Activated CD4-positive, alpha-beta memory T cell treated with anti-CD3 and anti-CD28 coated beads, Interleukin-2, amount 10 ng/mL, durations not matched to agents 7 days and 5 days (primary cell): ENCODE data around the gene C16orf92. TPM values are rescaled to one million over a fixed set of nuclear protein-coding genes. Genes with fewer than 3 reads are reported as not detected.
"Not testable (repeated sequence)": the region's sequence is repeated elsewhere in the genome, so short reads cannot be mapped to it uniquely, and the experiment has no call there.

Experiments
- CTCF ChIA-PET: fragments of 350-600 bp; sonication (Branson Sonifier 250); formaldehyde crosslinking; loops from one replicate; lab custom pipeline; 2021; ENCODE audit warnings: antibody characterized with exemption, inconsistent platforms; lab: Charles Lee
- POLR2A ChIA-PET: fragments of 350-600 bp; sonication (Branson Sonifier 250); formaldehyde crosslinking; loops from one replicate; lab custom pipeline; 2021; ENCODE audit warnings: antibody characterized with exemption; lab: Charles Lee
- DNase-seq: peaks from one replicate; pipeline ENCODE4 v3.0.0-alpha.2; 2020
- H3K27ac Mint-ChIP-seq: one replicate; pipeline ENCODE4 v1.8.0; 2021; ENCODE audit warnings: mild to moderate bottlenecking, mixed read lengths
- H3K27me3 Mint-ChIP-seq: one replicate; pipeline ENCODE4 v1.8.0; 2021; ENCODE audit warnings: mixed read lengths
- H3K36me3 Mint-ChIP-seq: one replicate; pipeline ENCODE4 v1.8.0; 2021; ENCODE audit warnings: low read depth, mixed read lengths
- H3K4me1 Mint-ChIP-seq: one replicate; pipeline ENCODE4 v1.8.0; 2021; ENCODE audit warnings: mixed read lengths
- H3K4me3 Mint-ChIP-seq: one replicate; pipeline ENCODE4 v1.8.0; 2021; ENCODE audit warnings: mild to moderate bottlenecking, mixed read lengths
- H3K9me3 Mint-ChIP-seq: one replicate; pipeline ENCODE4 v1.8.0; 2021; ENCODE audit warnings: mixed read lengths
- total RNA-seq, 2 experiments: library from RNA; stranded (reverse); gene quantifications; one replicate each; pipeline ENCODE4 v1.2.3, GENCODE V29; 2021

Gene C16orf92
- total RNA-seq, 2 experiments from 2014 or later: not detected

DNA sequence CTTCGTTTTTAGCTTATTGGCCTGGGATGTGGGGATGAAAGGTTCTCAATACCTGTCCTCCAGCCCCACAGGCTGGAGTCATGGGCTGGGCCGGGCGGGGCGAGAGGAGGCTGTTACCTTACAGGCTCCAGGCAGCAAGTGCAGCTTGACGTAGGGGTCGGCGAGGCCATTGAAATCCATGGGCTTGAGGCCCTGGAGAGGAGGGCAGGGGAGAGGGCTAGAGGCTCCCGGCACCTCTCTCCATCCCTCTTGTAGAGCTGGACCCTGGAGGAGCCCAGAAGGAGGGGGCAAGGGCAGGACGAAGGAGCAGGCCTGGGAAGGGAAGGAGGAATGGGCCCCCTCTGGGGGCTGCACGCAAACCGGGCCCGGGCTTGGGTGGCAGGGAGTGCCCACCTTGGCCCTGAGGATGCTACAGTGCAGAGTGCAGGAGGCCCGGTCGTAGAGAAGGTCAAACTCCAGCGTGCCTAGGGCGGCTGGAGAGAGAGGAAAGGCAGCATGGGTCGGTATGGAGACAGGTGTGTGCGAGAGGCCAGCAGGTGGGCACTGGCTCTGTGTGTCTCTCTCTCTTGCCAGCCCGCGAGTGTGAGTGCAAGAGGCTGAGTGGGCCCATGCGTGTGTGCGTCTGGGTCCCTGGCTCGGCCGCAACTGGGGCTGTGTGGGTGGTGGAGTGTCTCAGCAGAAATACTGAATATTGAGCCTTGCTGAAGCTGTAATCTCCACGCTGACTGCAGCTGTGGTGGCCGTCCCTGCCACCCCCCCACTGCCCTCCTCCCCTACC, 13.7 kb upstream of the C16orf92 start:
- no peak for DNase-seq
- ChIA-PET CTCF (interaction anchor here (1.1 to 1.4 kb wide), 2 partner anchors 23 to 161 kb away, joined by 4 to 5 read pairs; no protein-coding TSS in a partner anchor), POLR2A (interaction anchor here (1.0 to 2.1 kb wide), 3 partner anchors 13 to 36 kb away, joined by 3 to 6 read pairs (median 4); partner anchors contain the start of genes TAOK2 and TLCD3B)
- H3K9me3 Mint-ChIP-seq: no peaks in the 10 kb centered on the region
- peaks cover 3% of the 10 kb centered on the region for H3K36me3 Mint-ChIP-seq
- H3K4me1 Mint-ChIP-seq: peaks cover 8% of the 10 kb centered on the region
- peaks cover 35% of the 10 kb centered on the region for H3K27me3 Mint-ChIP-seq
- no peak overlapping the region for H3K27ac Mint-ChIP-seq
- H3K4me3 Mint-ChIP-seq: no peak overlapping the region

- Mint-ChIP-seq H3K27me3 (peaks cover 35% of the 10 kb centered on the region), H3K9me3 (no peaks in the 10 kb centered on the region), H3K36me3 (peaks cover 3% of the 10 kb centered on the region), H3K4me3 (peak overlapping the region; percentile 47), H3K4me1 (peaks cover 8% of the 10 kb centered on the region), H3K27ac (no peak overlapping the region)
- DNase-seq: no peak
- ChIA-PET POLR2A (interaction anchor here (1.0 to 2.1 kb wide), 2 partner anchors 37 to 203 kb away, joined by 3 to 4 read pairs; partner anchors contain the start of gene TAOK2), CTCF (interaction anchor here (1.1 kb wide), 1 partner anchor 162 kb away, joined by 4 read pairs; no protein-coding TSS in a partner anchor)
These were observed 12.8 kb upstream of the C16orf92 start for GRCh38 chr16:30009990-30010843.

DNA sequence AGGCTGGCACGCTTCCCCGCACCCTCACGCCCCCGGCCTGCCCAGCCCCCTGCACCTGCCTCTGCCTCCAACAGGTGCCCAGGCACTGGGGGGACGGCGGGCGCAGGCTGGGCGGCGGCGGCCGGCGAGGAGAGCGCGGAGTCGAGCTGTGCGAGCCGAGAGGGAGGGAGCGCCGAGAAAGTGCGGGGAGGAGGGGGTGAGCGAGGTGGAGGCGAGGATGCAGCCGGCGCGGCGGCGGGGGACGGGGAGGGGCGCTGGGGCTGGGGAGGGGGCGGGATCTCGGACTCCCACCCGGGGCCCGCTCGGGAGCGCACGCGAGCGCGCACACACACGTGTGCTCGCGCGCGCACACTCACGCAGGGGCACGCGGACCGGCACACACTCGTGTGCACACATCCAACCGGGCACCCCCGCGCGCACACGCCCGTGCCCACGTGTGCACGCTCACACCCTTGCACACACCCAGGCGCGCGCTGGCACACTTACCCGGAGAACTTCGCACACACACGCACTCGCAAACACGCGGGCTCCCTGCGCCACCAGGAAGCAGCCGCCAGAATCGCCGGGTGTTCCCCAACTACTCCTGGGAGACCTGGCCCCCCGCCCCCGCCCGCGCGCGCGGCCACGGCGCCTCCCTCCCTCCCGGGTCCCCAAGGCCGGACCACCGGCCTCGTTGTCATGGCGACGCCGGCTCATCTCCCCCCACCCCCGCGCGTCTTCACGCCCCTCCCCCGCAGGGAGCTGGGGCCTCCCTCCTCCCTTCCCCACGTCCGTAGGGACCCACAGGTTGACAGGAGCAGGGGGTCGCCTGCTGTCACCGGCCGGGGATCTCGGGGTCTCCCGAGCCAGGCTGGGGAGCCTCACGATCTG, 11.9 kb upstream of the C16orf92 start, which contains the start of gene DOC2A:
DOC2A (minus strand) TSS at position 184 of the 870 bp plus-strand sequence. CDS start 805 bp downstream, outside the sequence.
- Mint-ChIP-seq H3K36me3 (peaks cover 3% of the 10 kb centered on the region), H3K4me3 (peak within 1 kb of the TSS; percentile 71), H3K27me3 (peaks cover 35% of the 10 kb centered on the region), H3K9me3 (no peaks in the 10 kb centered on the region), H3K4me1 (peaks cover 8% of the 10 kb centered on the region), H3K27ac (no peak within 1 kb of the TSS)
- ChIA-PET POLR2A (interaction anchor here (1.0 to 2.1 kb wide), 2 partner anchors 38 to 204 kb away, joined by 3 to 4 read pairs; partner anchors contain the start of gene TAOK2), CTCF (no interaction called here)
- peak; percentile 31 for DNase-seq

DNA sequence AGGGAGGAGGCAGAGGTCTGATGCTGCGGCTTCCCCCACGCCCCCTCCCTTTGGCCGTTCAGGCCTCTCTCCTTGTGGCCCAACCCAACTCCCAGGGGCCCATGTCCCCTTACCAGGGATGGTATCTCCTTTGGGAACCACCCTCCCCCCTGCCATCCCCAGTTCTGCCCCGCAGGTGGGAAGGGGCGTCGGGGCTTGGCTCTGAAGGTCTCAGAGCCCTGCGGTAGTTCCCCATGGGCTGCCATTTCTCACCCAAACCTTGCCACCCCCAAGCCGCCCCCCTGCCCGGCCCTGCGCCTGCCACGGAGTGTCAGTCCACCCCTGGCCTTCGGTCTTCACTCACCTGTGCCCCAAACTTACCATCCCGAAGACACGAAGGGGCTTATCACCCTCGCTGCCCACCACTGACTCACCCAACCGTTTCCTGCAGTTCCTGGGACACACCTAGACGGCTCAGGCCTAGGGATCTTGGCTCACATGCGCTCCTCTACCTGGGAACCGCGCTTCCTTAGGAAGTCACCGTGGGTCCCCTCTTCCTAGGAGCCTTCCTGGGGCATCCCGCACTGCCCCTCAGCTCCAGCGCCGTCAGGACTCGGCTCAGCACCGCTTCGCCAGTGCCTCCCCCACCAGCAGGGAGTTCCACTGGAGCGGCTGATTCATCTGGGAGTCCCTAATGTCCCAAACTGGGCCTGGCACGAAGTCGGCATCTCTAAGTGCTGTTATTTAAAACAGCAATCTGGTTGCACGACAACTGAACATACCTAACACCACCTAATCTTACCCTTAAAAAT, 11.1 kb upstream of the C16orf92 start:
- Mint-ChIP-seq H3K27ac (no peak overlapping the region), H3K27me3 (peaks cover 35% of the 10 kb centered on the region), H3K36me3 (peaks cover 3% of the 10 kb centered on the region), H3K4me1 (peaks cover 8% of the 10 kb centered on the region), H3K9me3 (no peaks in the 10 kb centered on the region), H3K4me3 (peak overlapping the region; percentile 71)
- ChIA-PET CTCF (interaction anchor here (0.7 kb wide), 1 partner anchor 33 kb away, joined by 4 read pairs; no protein-coding TSS in a partner anchor), POLR2A (no interaction called here)
- no peak for DNase-seq

DNA sequence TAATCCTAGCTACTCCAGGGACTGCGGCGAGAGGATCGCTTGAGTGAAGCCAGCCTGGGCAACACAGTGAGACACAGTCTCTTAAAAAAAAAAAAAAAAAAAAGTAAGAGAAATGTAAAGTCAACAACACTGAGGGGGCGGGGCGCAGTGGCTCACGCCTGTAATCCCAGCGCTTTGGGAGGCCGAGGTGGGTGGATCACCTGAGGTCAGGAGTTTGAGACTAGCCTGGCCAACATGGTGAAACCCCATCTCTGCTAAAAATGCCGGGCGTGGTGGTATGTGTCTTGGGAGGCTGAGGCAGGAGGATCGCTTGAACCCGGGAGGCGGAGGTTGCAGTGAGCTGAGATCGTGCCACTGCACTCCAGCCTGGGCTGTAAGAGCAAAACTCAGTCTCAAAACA, 10.4 kb upstream of the C16orf92 start:
- H3K36me3 Mint-ChIP-seq, H3K4me1 Mint-ChIP-seq, POLR2A ChIA-PET, H3K9me3 Mint-ChIP-seq, H3K4me3 Mint-ChIP-seq, H3K27ac Mint-ChIP-seq, DNase-seq: not testable (repeated sequence)
- CTCF ChIA-PET: interaction anchor here (0.7 kb wide), 1 partner anchor 34 kb away, joined by 4 read pairs; no protein-coding TSS in a partner anchor
- H3K27me3 Mint-ChIP-seq: peaks cover 35% of the 10 kb centered on the region

DNA sequence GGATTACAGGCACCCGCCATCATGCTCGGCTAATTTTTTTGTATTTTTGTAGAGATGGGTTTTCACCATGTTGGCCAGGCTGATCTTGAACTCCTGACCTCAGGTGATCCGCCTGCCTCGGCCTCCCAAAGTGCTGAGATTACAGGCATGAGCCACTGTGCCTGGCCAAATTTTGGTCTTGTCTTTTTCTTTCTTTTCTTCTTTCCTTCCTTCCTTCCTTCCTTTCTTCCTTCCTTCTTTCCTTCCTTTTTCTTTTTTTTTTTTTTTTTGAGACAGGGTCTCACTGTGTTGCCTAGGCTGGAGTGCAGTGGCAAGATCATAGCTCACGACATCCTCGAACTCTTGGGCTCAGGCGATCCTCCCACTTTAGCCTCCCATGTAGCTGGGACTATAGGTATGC, 7.5 kb upstream of the C16orf92 start:
- H3K4me1 Mint-ChIP-seq, H3K27ac Mint-ChIP-seq, H3K36me3 Mint-ChIP-seq, CTCF ChIA-PET, DNase-seq, POLR2A ChIA-PET, H3K4me3 Mint-ChIP-seq, H3K9me3 Mint-ChIP-seq: not testable (repeated sequence)
- peaks cover 24% of the 10 kb centered on the region for H3K27me3 Mint-ChIP-seq

DNA sequence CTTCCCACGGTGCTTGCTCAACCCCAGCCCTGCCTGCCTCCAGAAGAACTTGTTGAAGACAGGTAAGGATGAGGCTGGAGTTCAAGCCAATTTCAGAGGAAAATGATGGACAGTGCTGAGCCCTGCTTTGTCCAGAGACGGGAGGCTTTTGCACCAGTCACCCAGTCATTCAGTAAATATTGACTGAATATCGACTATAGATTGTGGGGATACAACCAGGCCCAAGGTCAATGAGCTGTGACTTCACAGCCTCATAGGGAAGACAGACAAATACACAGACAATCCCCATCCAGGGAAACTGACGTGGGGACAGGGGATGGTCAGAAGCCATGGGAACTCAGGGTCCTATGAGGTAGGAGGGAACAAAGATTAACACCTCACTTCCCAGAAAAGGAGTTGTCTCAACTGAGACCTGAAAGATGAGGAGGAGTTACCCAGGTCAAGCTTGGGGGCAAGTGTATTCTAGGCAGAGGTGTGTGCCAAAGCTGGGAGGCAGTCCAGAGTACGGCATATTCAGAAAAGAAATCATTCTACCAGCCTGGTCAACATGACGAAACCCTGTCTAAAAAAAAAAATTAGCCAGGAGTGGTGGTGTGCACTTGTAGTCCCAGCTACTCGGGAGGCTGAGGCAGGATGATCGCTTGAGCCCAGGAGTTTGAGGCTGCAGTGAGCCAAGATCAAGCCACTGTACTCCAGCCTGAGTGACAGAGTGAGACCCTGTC, 6.3 kb upstream of the C16orf92 start:
- no peak for DNase-seq
- Mint-ChIP-seq H3K4me1 (peaks cover 15% of the 10 kb centered on the region), H3K4me3 (no peak overlapping the region), H3K27me3 (peaks cover 26% of the 10 kb centered on the region), H3K36me3 (peaks cover 3% of the 10 kb centered on the region), H3K27ac (no peak overlapping the region), H3K9me3 (no peaks in the 10 kb centered on the region)
- POLR2A ChIA-PET: no interaction called here
- CTCF ChIA-PET: interaction anchor here (1.2 to 2.9 kb wide), 2 partner anchors 16 to 315 kb away, joined by 3 to 8 read pairs; no protein-coding TSS in a partner anchor

- Mint-ChIP-seq H3K4me3 (no peak overlapping the region), H3K27ac (no peak overlapping the region), H3K36me3 (no peaks in the 10 kb centered on the region), H3K9me3 (no peaks in the 10 kb centered on the region), H3K27me3 (peaks cover 20% of the 10 kb centered on the region), H3K4me1 (peaks cover 13% of the 10 kb centered on the region)
- POLR2A ChIA-PET: no interaction called here
- no peak for DNase-seq
- CTCF ChIA-PET: interaction anchor here (1.2 to 2.9 kb wide), 2 partner anchors 15 to 315 kb away, joined by 3 to 8 read pairs; no protein-coding TSS in a partner anchor
These were observed 5.7 kb upstream of the C16orf92 start for GRCh38 chr16:30017277-30017656.

GRCh38 chr16:30017937-30018336, 5.1 kb upstream of the C16orf92 start:
- H3K4me3 Mint-ChIP-seq, DNase-seq, H3K9me3 Mint-ChIP-seq, H3K27ac Mint-ChIP-seq, POLR2A ChIA-PET, H3K36me3 Mint-ChIP-seq: not testable (repeated sequence)
- CTCF ChIA-PET: interaction anchor here (0.6 to 2.9 kb wide), 5 partner anchors 15 to 553 kb away, joined by 3 to 8 read pairs (median 3); partner anchors contain the start of gene ZNF688
- Mint-ChIP-seq H3K4me1 (peaks cover 13% of the 10 kb centered on the region), H3K27me3 (peaks cover 17% of the 10 kb centered on the region)

- Mint-ChIP-seq H3K4me3 (no peak overlapping the region), H3K36me3 (no peaks in the 10 kb centered on the region)
- POLR2A ChIA-PET: no interaction called here
These were observed 4.3 kb upstream of the C16orf92 start for GRCh38 chr16:30018731-30019158.

DNA sequence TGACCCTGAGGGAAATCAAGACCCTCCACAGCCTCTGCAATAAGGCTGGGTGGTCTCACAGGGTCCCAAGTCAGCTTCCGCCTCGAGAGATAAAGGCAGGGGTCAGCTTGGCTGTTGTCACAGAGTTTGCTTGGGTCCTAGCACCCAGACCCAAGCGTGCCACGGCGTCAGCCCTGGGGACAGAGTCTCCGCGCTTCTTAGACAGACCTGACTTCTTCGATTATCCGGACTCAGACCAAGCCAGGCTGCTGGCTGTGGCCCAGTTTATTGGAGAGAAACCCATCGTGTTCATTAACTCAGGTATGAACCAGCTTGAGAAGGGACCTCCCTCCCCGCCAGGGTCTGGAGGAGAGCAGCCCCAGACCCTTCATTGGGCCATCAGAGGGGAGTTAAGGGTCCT, 588 bp downstream of the C16orf92 start:
- H3K36me3 Mint-ChIP-seq: no peaks in the 10 kb centered on the region
- no peak overlapping the region for H3K4me3 Mint-ChIP-seq
- no peak for DNase-seq
- no peaks in the 10 kb centered on the region for H3K9me3 Mint-ChIP-seq
- POLR2A ChIA-PET: interaction anchor here (1.0 kb wide), 2 partner anchors 9 to 203 kb away, joined by 3 to 5 read pairs; partner anchors contain the start of gene MVP
- H3K27me3 Mint-ChIP-seq: peaks cover 36% of the 10 kb centered on the region
- CTCF ChIA-PET: no interaction called here
- peaks cover 13% of the 10 kb centered on the region for H3K4me1 Mint-ChIP-seq
- no peak overlapping the region for H3K27ac Mint-ChIP-seq

More at GRCh38 chr16:30018731-30019158, 4.3 kb upstream of the C16orf92 start:
- Mint-ChIP-seq H3K27me3 (peaks cover 18% of the 10 kb centered on the region), H3K27ac (no peak overlapping the region), H3K4me1 (peaks cover 13% of the 10 kb centered on the region), H3K9me3 (no peaks in the 10 kb centered on the region)
- DNase-seq: no peak
- CTCF ChIA-PET: interaction anchor here (1.2 to 2.9 kb wide), 4 partner anchors 13 to 318 kb away, joined by 3 to 8 read pairs (median 4); no protein-coding TSS in a partner anchor
